Neural cell (in vitro differentiated cells): ENCODE results near the gene S100A5. TPM values are rescaled to one million over a fixed set of nuclear protein-coding genes. Genes with fewer than 3 reads are reported as not detected.

Experiments used
- H2AFZ ChIP-seq: fragments of 200-600, 300-800 bp; sonication (generic), shearing (Covaris generic); 2 replicates; pipeline ENCODE4 v1.6.0; 2014; ENCODE audit warnings: low read depth, mild to moderate bottlenecking, antibody characterized with exemption, low read length, moderate library complexity
- H3F3A ChIP-seq: fragments of 200-600 bp; shearing (Covaris generic); 2 replicates; pipeline ENCODE4 v1.6.1; 2016; ENCODE audit warnings: mild to moderate bottlenecking, moderate library complexity, mixed read lengths, antibody characterized with exemption, low read length; ENCODE audit not compliant: insufficient read depth, poor library complexity, severe bottlenecking
- H3K27ac ChIP-seq: fragments of 200-600, 300-800 bp; sonication (generic), shearing (Covaris generic); 2 replicates; pipeline ENCODE4 v1.5.1; 2014; ENCODE audit warnings: mild to moderate bottlenecking, low read length, moderate library complexity
- H3K27me3 ChIP-seq: fragments of 300-800, 200-600 bp; sonication (generic), shearing (Covaris generic); 2 replicates; pipeline ENCODE4 v1.6.0; 2014; ENCODE audit warnings: mild to moderate bottlenecking, low read depth, low read length, moderate library complexity; ENCODE audit not compliant: insufficient read depth
- H3K36me3 ChIP-seq: fragments of 300-800, 200-600 bp; sonication (generic), shearing (Covaris generic); 2 replicates; pipeline ENCODE4 v1.5.1; 2014; ENCODE audit warnings: mild to moderate bottlenecking, antibody characterized with exemption, low read length, moderate library complexity; ENCODE audit not compliant: insufficient read depth
- H3K4me2 ChIP-seq: fragments of 300-800, 200-600 bp; sonication (generic), shearing (Covaris generic); 2 replicates; pipeline ENCODE4 v1.6.0; 2014; ENCODE audit warnings: mild to moderate bottlenecking, low read length
- H3K4me3 ChIP-seq: fragments of 300-800, 200-600 bp; sonication (generic), shearing (Covaris generic); 2 replicates; pipeline ENCODE4 v1.5.1; 2014; ENCODE audit warnings: mild to moderate bottlenecking, low read length, moderate library complexity
- H3K79me2 ChIP-seq: fragments of 200-600 bp; shearing (Covaris generic); replicated peaks from 2 replicates; pipeline ENCODE4 v1.6.0; 2014; ENCODE audit warnings: mild to moderate bottlenecking, low read length, moderate library complexity; ENCODE audit not compliant: insufficient read depth
- H3K9ac ChIP-seq: fragments of 300-800, 200-600 bp; sonication (generic), shearing (Covaris generic); 2 replicates; pipeline ENCODE4 v1.6.1; 2016; ENCODE audit warnings: mild to moderate bottlenecking, low read length, mixed read lengths
- H3K9me2 ChIP-seq: fragments of 200-600 bp; shearing (Covaris generic); 2 replicates; pipeline ENCODE4 v1.6.1; 2016; ENCODE audit warnings: mild to moderate bottlenecking, low read length, mixed read lengths; ENCODE audit not compliant: insufficient read depth
- H3K9me3 ChIP-seq: fragments of 200-600, 300-800 bp; sonication (generic), shearing (Covaris generic); 2 replicates; pipeline ENCODE4 v1.6.1; 2016; ENCODE audit warnings: mild to moderate bottlenecking, mixed run types, low read length, moderate library complexity, mixed read lengths
- H4K20me1 ChIP-seq: fragments of 200-600 bp; shearing (Covaris generic); 2 replicates; pipeline ENCODE4 v1.6.1; 2016; ENCODE audit warnings: mild to moderate bottlenecking, mixed run types; ENCODE audit not compliant: insufficient read depth
- CTCF ChIP-seq: fragments of 450-650 bp; IDR thresholded peaks from 2 replicates; pipeline ENCODE4 v1.5.1; 2014; ENCODE audit warnings: antibody characterized with exemption, mild to moderate bottlenecking, moderate library complexity; ENCODE audit not compliant: poor library complexity, severe bottlenecking
- EP300 ChIP-seq: fragments of 450-650 bp; conservative IDR thresholded peaks from 2 replicates; pipeline ENCODE4 v1.6.1; 2014; ENCODE audit warnings: antibody characterized with exemption, mild to moderate bottlenecking, moderate library complexity; ENCODE audit not compliant: poor library complexity, severe bottlenecking
- EZH2 ChIP-seq: fragments of 200-600, 300-800 bp; shearing (Covaris generic), sonication (generic); IDR thresholded peaks from 2 replicates; pipeline ENCODE4 v1.6.1; 2014; ENCODE audit warnings: antibody characterized with exemption, low read length, borderline replicate concordance, mild to moderate bottlenecking; ENCODE audit not compliant: insufficient read depth, poor library complexity, severe bottlenecking
- MXI1 ChIP-seq: fragments of 450-650 bp; conservative IDR thresholded peaks from 2 replicates; pipeline ENCODE4 v1.6.1; 2014; ENCODE audit warnings: antibody characterized with exemption, mild to moderate bottlenecking; ENCODE audit not compliant: poor library complexity, severe bottlenecking
- POLR2AphosphoS5 ChIP-seq: IDR thresholded peaks from 2 replicates; pipeline ENCODE4 v1.6.1; 2012
- RAD21 ChIP-seq: fragments of 450-650 bp; conservative IDR thresholded peaks from 2 replicates; pipeline ENCODE4 v1.6.1; 2014; ENCODE audit warnings: antibody characterized with exemption, mild to moderate bottlenecking, moderate library complexity
- SMC3 ChIP-seq: fragments of 450-650 bp; conservative IDR thresholded peaks from 2 replicates; pipeline ENCODE4 v1.6.1; 2014; ENCODE audit warnings: antibody characterized with exemption, mild to moderate bottlenecking, moderate library complexity; ENCODE audit not compliant: poor library complexity
- TAF1 ChIP-seq: IDR thresholded peaks from 2 replicates; pipeline ENCODE4 v1.6.1; 2012; ENCODE audit warnings: low read depth
- polyA plus RNA-seq: library from polyadenylated mRNA; depleted of rRNA; stranded (reverse); fragments of >200 nt; gene quantifications from 2 replicates; pipeline ENCODE4 v1.2.3, GENCODE V29; 2014
- TF ChIP-seq, protein P1 (sequence below): IDR thresholded peaks from 2 replicates; pipeline ENCODE4 v1.6.1; 2012; ENCODE audit warnings: borderline replicate concordance

S100A5 gene
- polyA plus RNA-seq, 1 donor from 2014 or later: not detected

DNA sequence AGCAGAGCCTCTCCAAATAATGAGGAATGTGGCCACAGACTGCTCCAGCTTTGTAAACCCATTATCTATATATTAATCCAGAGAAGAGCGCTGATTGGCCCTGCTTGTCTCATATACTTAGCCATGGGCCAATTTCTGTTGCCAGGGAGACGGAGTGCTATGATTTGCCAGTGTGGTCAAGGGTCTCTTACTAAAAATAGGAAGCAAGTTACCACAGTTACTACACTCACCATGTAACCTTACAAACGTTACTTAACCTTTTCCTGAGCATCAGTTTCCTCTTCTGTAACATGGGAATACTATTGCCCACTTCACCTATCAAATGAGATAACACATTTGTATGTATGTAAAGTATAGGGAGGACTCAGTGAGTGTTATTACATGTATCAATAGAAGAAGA is 32.6 kb upstream of the S100A5 start:
- Histone ChIP-seq H3K79me2 (no peaks in the 10 kb centered on the region), H3K4me2 (no peak overlapping the region), H3K9me3 (no peaks in the 10 kb centered on the region), H4K20me1 (no peaks in the 10 kb centered on the region), H3K9ac (peak overlapping the region; percentile 9), H3K27ac (peak overlapping the region; percentile 53), H3K9me2 (no peaks in the 10 kb centered on the region), H3K4me3 (no peak overlapping the region), H3K27me3 (no peaks in the 10 kb centered on the region), H3K36me3 (no peaks in the 10 kb centered on the region), H2AFZ (no peak overlapping the region), H3F3A (no peaks in the 10 kb centered on the region)
- TF ChIP-seq EP300: no peak
- TF ChIP-seq SMC3: no peak
- TF ChIP-seq TAF1: no peak
- TF ChIP-seq EZH2: no peak
- TF ChIP-seq MXI1: no peak
- TF ChIP-seq CTCF: no peak
- no peak for TF ChIP-seq RAD21
- no peak for TF ChIP-seq POLR2AphosphoS5
- TF ChIP-seq, protein P1, sequence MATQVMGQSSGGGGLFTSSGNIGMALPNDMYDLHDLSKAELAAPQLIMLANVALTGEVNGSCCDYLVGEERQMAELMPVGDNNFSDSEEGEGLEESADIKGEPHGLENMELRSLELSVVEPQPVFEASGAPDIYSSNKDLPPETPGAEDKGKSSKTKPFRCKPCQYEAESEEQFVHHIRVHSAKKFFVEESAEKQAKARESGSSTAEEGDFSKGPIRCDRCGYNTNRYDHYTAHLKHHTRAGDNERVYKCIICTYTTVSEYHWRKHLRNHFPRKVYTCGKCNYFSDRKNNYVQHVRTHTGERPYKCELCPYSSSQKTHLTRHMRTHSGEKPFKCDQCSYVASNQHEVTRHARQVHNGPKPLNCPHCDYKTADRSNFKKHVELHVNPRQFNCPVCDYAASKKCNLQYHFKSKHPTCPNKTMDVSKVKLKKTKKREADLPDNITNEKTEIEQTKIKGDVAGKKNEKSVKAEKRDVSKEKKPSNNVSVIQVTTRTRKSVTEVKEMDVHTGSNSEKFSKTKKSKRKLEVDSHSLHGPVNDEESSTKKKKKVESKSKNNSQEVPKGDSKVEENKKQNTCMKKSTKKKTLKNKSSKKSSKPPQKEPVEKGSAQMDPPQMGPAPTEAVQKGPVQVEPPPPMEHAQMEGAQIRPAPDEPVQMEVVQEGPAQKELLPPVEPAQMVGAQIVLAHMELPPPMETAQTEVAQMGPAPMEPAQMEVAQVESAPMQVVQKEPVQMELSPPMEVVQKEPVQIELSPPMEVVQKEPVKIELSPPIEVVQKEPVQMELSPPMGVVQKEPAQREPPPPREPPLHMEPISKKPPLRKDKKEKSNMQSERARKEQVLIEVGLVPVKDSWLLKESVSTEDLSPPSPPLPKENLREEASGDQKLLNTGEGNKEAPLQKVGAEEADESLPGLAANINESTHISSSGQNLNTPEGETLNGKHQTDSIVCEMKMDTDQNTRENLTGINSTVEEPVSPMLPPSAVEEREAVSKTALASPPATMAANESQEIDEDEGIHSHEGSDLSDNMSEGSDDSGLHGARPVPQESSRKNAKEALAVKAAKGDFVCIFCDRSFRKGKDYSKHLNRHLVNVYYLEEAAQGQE: no peak

DNA sequence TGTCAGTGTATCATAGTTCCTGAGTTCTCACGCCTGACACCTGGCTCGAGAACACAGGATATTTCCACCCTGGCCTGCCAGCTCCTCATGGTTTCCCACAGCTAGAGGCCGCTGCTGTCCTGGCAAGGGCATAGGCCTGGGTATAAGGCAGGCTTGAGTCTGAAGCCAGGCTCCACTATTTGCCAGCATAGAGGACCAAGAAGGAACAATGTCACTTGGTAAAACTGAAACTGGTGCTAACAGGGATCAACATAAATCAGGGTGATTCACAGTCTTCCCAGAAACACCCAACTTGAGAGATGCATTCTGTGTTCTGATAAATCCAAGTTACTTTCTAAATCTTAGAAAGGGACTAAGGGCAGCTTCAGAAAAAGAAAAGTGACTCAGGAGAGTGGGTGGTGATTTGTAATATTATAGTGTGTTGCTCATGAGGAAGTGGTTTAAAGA is 31.9 kb upstream of the S100A5 start:
- H3F3A ChIP-seq: no peaks in the 10 kb centered on the region
- H3K36me3 ChIP-seq: no peaks in the 10 kb centered on the region
- no peaks in the 10 kb centered on the region for H3K79me2 ChIP-seq
- no peaks in the 10 kb centered on the region for H4K20me1 ChIP-seq
- no peak overlapping the region for H3K9ac ChIP-seq
- no peaks in the 10 kb centered on the region for H3K27me3 ChIP-seq
- no peak overlapping the region for H3K4me2 ChIP-seq
- H2AFZ ChIP-seq: no peak overlapping the region
- no peak for TF ChIP-seq EZH2
- TF ChIP-seq CTCF: peak; percentile 27
- no peaks in the 10 kb centered on the region for H3K9me2 ChIP-seq
- H3K9me3 ChIP-seq: no peaks in the 10 kb centered on the region
- H3K27ac ChIP-seq: peak overlapping the region; percentile 53
- H3K4me3 ChIP-seq: no peak overlapping the region
